Caki2 (cell line): ENCODE measurements around the gene BCR. TPM values are rescaled to one million over a fixed set of nuclear protein-coding genes. Genes with fewer than 3 reads are reported as not detected.
A peak's percentile ranks its signal among the peaks of the same experiment; 100 is the strongest.

ENCODE experiments used
- DNase-seq: peaks from one replicate; pipeline ENCODE4 v3.0.0-alpha.2; 2015; ENCODE audit warnings: low read depth
- in situ Hi-C: cut with HindIII; loops from 2 replicates; pipeline ENCODE4 v1.10.0; 2016; ENCODE audit warnings: low sequenced_read_pairs, low pct_unique_long_range_greater_than_20kb, mixed read lengths
- total RNA-seq: library from RNA; depleted of rRNA; stranded (reverse); fragments of >200 nt; shearing (Covaris generic); gene quantifications from 2 replicates; pipeline ENCODE4 v1.2.3, GENCODE V29; 2014; ENCODE audit warnings: low replicate concordance

The BCR gene
- total RNA-seq, 1 experiment from 2014 or later, result 41.9 TPM

DNA sequence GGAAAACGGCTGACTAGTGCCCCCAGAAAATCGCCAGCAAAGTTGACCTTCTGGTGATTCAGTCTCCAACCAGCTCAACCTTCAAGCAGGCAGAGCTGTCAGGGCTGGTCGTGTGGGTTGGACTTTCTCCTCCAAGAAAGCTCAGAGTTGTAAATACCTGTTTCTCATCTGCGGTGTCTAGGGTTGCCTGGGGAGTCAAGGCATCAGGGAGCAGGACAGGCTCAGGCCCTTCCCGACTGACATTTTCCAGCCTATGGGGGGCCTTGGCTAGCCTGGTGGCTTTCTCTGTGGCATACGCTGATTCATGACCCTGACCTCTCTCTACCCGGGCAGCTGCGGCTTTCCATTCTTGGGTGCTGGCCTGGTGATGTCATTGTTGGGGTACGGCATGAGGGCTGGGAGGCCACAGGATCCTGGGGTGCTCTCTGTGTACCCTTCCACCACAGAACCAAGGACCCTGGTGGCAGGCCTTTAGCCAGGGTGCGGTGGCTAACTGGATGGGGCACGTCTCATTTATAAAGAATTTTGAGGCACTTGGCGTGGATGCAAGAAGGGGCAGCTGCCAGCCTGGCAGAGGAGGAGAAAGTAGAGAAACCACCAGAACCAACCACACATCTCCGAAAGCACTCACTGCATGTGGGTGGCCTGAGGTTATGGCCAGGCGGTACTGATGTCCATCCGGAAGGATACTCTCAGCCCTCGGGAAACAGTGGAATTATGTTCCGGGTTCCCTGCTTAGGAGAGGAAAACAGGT, 64.9 kb downstream of the BCR start:
- in situ Hi-C loops, result no loop called here
- no peak for DNase-seq

GRCh38 chr22:23245799-23246136, 65.5 kb downstream of the BCR start:
- in situ Hi-C loops, result no loop called here
- DNase-seq, result no peak

DNA sequence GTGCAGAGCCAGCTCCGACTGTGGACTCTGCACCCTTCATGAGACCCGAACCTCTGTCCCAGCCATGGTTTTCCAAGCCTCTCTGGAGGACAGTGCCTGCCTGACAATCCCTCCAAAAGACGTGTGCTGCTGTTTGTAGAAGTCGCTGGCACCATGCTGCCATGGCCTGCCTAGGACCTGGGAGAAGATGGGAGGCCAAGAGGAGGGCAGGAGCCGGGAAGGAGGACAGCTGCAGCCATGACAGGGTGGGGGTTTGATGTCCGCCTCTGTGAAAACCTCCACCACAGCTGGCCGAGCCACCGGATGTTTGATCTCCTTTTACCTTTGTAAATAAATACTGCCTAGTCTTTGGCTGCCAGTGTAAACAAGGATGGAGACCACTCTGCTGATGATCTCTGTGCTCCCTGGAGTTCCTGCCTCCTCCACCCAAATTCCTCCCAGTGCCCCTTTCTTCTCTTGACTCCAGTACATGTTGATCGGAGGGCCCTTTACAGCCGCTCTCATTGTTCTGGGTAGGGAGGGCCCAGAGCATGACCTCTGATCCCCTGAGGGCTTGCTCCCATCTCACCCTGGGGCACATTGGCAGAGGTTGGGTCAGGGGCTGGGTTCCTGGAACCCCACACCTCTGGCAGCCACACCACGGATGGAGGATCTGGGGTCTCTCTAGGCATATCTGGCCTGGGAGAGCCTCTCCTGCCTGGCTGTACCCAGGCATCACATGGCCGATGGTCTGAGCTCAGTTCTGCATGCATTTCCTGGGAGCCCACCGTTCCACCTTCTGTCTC, 66.9 kb downstream of the BCR start:
- DNase-seq, result no peak
- in situ Hi-C loops, result no loop called here

DNA sequence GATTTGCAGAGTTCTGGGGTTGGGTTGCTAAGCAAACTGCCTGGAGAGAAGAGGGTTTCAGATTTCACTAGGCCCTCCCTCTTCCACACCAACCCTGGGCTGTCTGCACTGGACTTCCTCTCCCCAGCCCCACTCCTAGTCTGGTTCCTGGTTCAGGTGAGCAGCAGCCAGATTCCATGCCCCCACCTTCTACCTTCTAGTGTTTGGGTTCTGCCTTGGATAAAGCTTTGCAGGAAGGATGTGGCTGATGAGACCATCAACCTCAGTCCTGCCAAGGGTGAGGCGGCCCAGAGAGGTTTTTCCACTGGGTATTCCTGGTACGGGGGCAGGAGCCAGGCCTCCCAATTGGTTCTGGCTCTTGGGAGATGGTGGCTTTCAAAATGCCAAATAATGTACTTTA, 68.3 kb downstream of the BCR start:
- in situ Hi-C loops, result no loop called here
- DNase-seq, result peak; percentile 12

DNA sequence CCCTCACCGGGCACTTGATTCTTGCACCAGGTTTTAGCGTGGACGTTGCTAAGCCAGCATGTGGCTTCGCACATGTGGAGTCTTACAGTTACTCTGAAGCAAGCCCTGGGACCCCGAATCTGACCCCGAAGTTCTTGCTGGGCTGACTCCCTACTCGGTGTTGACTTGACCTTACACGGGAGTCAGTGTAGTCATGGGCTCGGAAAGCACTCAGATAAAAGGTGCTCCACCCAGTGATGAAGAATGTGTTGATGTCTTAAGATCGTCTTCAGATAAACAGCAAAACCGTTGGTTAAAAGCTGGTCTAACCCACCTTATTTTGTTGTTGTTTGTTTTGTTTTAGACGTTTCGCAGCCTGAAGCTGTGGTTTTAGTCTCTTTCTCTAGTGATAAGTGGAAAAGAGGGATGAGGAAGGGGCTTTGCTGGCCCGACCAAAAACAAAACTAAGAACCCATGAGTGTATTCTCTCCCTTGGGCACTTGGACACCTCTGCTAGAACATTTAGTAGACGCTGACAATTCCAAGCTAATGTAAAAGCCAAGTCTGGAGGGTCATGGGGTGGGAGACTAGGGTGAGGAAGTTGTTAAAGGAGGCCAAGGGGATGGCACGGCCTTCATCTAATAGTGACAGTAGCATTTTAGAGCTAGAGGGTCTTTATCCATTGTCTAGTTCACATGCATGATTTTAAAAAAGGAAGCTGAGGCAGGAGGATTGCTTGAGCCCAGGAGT, 69.9 kb downstream of the BCR start:
- DNase-seq, result no peak
- in situ Hi-C loops, result no loop called here

DNA sequence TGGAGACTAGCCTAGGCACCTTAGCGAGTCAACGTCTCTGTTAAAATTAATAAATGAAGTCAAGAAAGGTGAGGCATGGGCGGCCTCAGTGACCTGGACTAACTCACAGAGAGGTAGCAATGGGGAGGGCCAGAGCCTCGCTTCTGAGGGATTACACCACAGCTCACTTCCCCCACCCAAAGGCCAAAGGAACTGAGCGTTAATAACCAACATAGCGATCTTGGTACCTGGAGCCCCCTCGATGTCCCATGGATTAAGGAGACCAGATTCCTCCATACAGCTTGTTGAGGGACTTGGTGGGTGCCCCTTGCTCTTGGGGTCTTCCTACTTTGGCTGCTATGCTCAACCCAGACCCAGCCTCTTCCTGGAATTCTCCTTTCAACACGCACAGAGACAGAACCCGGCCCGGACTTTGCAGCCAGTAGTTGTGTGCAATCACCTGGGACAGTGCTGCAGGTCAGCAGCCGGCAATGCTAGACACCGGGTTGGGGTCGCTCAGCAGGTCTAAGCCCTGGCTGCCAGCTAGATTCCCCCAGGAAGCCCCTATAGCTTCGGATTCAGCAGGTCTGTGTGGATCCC, 70.6 kb downstream of the BCR start:
- in situ Hi-C loops, result no loop called here
- DNase-seq, result no peak

GRCh38 chr22:23251445-23252093, 71.3 kb downstream of the BCR start:
- in situ Hi-C loops, result no loop called here
- peak; percentile 40 for DNase-seq

GRCh38 chr22:23253475-23254055, 73.3 kb downstream of the BCR start:
- in situ Hi-C loops, result no loop called here
- no peak for DNase-seq

DNA sequence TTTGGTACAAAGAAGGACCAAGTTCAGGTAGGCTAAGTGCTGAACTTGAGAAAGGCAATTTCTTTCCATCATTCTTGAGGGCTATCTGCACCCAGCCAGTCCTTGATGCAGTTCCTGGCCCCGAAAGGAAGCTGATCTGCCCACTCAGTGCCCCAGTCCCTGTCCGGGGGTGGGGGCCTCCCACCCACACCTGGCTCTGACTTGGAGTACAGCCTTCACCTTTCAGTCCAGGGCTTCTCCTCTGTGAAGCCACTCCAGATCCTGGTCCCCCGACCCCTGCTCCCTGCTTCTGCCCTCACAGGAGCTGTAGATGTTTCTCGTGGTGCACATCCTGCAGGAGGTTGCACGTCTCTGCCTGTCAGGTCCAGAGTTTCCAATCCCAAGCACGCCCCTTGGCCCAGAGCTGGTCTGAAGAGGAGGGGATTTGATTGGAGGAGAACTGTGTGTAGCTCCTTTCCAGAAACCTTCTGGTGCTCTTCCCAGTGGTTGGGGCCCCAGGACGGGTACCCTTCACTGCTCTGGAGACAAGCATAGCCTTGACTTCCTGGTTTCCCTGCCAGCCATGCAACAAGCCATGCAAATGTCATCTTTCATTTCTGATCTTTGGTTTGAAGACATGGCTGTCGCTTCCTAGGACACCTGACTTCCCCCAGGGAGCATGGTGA, 75.3 kb downstream of the BCR start:
- DNase-seq, result no peak
- in situ Hi-C loops, result no loop called here

GRCh38 chr22:23256171-23256932, 76.0 kb downstream of the BCR start:
- in situ Hi-C loops, result no loop called here
- DNase-seq, result no peak

- in situ Hi-C loops, result no loop called here
Measured at GRCh38 chr22:23256986-23257888, 76.9 kb downstream of the BCR start.

GRCh38 chr22:23257889-23258825, 77.8 kb downstream of the BCR start:
- no peak for DNase-seq
- in situ Hi-C loops, result no loop called here

More at GRCh38 chr22:23256986-23257888, 76.9 kb downstream of the BCR start:
- DNase-seq, result no peak

DNA sequence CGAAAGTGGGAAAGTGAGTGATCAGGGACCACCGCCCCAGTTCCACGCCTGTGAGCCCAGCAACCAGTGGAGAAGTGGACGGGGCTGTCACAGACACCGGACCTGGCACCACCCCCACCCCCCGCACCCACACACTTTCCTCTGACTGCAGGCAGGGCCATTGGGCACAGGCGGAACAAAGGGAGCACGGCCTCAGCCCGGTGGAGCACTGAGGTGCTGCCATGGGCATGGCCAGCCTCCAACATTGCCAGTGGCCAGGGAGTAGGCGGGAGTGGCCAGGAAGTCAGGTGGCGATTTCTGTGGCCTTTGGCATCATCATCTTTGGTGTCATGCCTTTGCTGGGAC, 78.5 kb downstream of the BCR start:
- in situ Hi-C loops, result no loop called here
- DNase-seq, result no peak

DNA sequence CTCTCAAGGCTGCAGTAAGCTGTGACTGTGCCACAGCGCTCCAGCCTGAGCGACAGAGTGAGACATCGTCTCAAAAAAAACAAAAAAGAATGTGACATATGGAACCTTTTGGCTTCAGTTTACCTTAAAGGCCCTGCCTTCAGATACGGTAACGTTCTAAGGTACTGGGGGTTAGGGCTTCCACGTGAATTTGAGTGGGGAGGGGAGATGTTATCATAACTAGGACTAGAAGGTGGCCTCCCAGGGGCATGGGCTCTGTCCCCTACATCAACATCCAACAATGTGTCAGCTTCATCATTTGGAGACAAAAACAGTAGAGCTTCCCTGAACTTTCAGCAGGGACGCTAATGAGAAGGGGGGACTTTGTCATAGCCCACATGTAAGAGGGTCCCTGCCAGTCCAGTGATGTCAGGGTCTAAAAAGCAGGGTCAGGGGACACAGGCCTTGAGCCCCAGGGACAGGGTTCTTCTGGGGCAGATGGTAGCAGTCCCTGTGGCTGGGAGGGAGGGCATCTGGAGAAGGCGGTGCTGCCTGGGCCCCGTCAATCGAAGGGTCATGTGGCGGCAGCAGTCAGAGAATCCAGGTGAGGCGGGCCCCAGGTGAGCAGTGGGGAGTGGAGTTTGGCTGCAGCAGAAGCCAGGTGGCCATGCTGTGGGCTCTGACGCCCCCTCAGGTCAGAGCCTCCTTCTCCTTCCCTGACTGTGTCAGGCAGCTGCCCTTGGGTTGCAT, 79.8 kb downstream of the BCR start:
- DNase-seq, result no peak
- in situ Hi-C loops, result no loop called here
